ENCODE data around the gene DLGAP4. TPM values are rescaled to one million over a fixed set of nuclear protein-coding genes. Genes with fewer than 3 reads are reported as not detected.

The DLGAP4 gene
- total RNA-seq, 1 donor from 2014 or later, result 77.3 TPM

- H3K4me1 ChIP-seq, result peaks cover 49% of the 10 kb centered on the region
Measured at GRCh38 chr20:36460648-36461599, 154.8 kb downstream of the DLGAP4 start.

GRCh38 chr20:36461600-36462439 is 155.7 kb downstream of the DLGAP4 start:
- intact Hi-C loops (cut with DNase I), result loop anchor here (5.0 kb wide), 1 partner anchor 80 kb away; the partner anchor contains the start of gene MYL9
- H3K4me1 ChIP-seq, result peaks cover 58% of the 10 kb centered on the region
- no peaks in the 10 kb centered on the region for H3K27me3 ChIP-seq

More at GRCh38 chr20:36460648-36461599, 154.8 kb downstream of the DLGAP4 start:
- H3K27me3 ChIP-seq, result no peaks in the 10 kb centered on the region
- H3K9me3 ChIP-seq, result no peaks in the 10 kb centered on the region
- peak overlapping the region; percentile 99 for H3K27ac ChIP-seq
- peak overlapping the region; percentile 69 to 78 for H3K4me3 ChIP-seq
- TF ChIP-seq POLR2AphosphoS5 (IDR thresholded peaks at IDR 0.05; ENCODE audit: insufficient read depth in 1 of 2, low read depth in 1 of 2) (peak; percentile 82 to 90), CTCF (IDR thresholded peaks at IDR 0.05) (no peak), POLR2A (IDR thresholded peaks at IDR 0.05) (peak; percentile 96 to 98)
- intact Hi-C loops (cut with DNase I), result loop anchor here (5.0 kb wide), 1 partner anchor 81 kb away; the partner anchor contains the start of gene MYL9
- DNase-seq (ENCODE audit: extremely low spot score in 2 of 2), result peak in 1 of 2 donors; percentile 95
- no peaks in the 10 kb centered on the region for H3K36me3 ChIP-seq

GRCh38 chr20:36462440-36463211 is 156.5 kb downstream of the DLGAP4 start:
- intact Hi-C loops (cut with DNase I), result loop anchor here (5.0 kb wide), 1 partner anchor 80 kb away; the partner anchor contains the start of gene MYL9
- H3K4me3 ChIP-seq, result peak overlapping the region; percentile 69 to 78
- peak overlapping the region; percentile 99 for H3K27ac ChIP-seq
- H3K9me3 ChIP-seq, result no peaks in the 10 kb centered on the region
- no peaks in the 10 kb centered on the region for H3K36me3 ChIP-seq
- H3K4me1 ChIP-seq, result peaks cover 66% of the 10 kb centered on the region
- TF ChIP-seq POLR2A (IDR thresholded peaks at IDR 0.05) (peak in 1 of 2 donors; percentile 11), POLR2AphosphoS5 (IDR thresholded peaks at IDR 0.05; ENCODE audit: insufficient read depth in 1 of 2, low read depth in 1 of 2) (peak in 1 of 2 donors; percentile 78), CTCF (IDR thresholded peaks at IDR 0.05) (no peak)
- no peaks in the 10 kb centered on the region for H3K27me3 ChIP-seq
- no peak for DNase-seq (ENCODE audit: extremely low spot score in 2 of 2)

More at GRCh38 chr20:36461600-36462439, 155.7 kb downstream of the DLGAP4 start:
- H3K4me3 ChIP-seq, result peak overlapping the region; percentile 69 to 78
- DNase-seq (ENCODE audit: extremely low spot score in 2 of 2), result no peak
- no peaks in the 10 kb centered on the region for H3K9me3 ChIP-seq
- peak overlapping the region; percentile 99 for H3K27ac ChIP-seq
- peak in 1 of 2 donors; percentile 64 for TF ChIP-seq POLR2AphosphoS5 (IDR thresholded peaks at IDR 0.05; ENCODE audit: insufficient read depth in 1 of 2, low read depth in 1 of 2)
- no peak for TF ChIP-seq CTCF (IDR thresholded peaks at IDR 0.05)
- no peak for TF ChIP-seq POLR2A (IDR thresholded peaks at IDR 0.05)
- H3K36me3 ChIP-seq, result no peaks in the 10 kb centered on the region

- Histone ChIP-seq H3K4me1 (peaks cover 74% of the 10 kb centered on the region), H3K27me3 (no peaks in the 10 kb centered on the region), H3K9me3 (no peaks in the 10 kb centered on the region), H3K27ac (peak overlapping the region; percentile 99), H3K4me3 (peak overlapping the region; percentile 69 to 78), H3K36me3 (no peaks in the 10 kb centered on the region)
- intact Hi-C loops (cut with DNase I), result loop anchor here (5.0 kb wide), 1 partner anchor 79 kb away; the partner anchor contains the start of gene MYL9
- TF ChIP-seq CTCF (IDR thresholded peaks at IDR 0.05) (no peak), POLR2AphosphoS5 (IDR thresholded peaks at IDR 0.05; ENCODE audit: insufficient read depth in 1 of 2, low read depth in 1 of 2) (no peak), POLR2A (IDR thresholded peaks at IDR 0.05) (no peak)
- DNase-seq (ENCODE audit: extremely low spot score in 2 of 2), result no peak
Measured at GRCh38 chr20:36463212-36464061, 157.3 kb downstream of the DLGAP4 start.
